Thyroid gland (tissue), 4 donors: ENCODE measurements around the gene VMP1.

Experiments
- CTCF ChIP-seq, 6 experiments: fragments of 200-600 bp in 3 of 6; fragments of 450-650 bp in 3 of 6; sonication (generic) in 3 of 6; IDR thresholded peaks; one replicate each; pipeline ENCODE4 v1.5.1; 2016 to 2019; ENCODE audit warnings: antibody characterized with exemption in 6 of 6, mild to moderate bottlenecking in 2 of 6, inconsistent platforms in 1 of 6, moderate library complexity in 1 of 6
- POLR2A ChIP-seq, 2 donors: fragments of 450-650 bp; IDR thresholded peaks; one replicate each; pipeline ENCODE4 v1.6.1; 2017; ENCODE audit warnings: antibody characterized with exemption in 2 of 2, mild to moderate bottlenecking in 2 of 2, moderate library complexity in 1 of 2

DNA sequence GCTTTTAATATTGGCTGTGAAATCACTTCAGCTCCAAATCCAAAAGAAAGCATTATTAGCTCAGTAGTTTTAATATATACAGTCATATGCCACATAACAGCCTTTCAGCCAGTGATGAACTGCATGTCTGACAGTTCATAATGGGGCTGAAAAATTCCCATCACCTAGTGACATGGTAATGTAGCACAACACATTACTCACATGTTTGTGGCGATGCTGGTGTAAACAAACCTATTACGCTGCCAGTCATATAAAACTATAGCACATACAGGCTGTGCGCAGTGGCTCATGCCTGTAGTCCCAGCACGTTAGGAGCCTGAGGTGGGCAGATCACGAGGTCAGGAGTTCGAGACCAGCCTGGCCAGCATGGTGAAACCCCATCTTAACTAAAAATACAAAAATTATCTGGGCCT, 93.1 kb downstream of the VMP1 start:
- TF ChIP-seq CTCF (IDR thresholded peaks at IDR 0.05): no peak
- no peak for TF ChIP-seq POLR2A (IDR thresholded peaks at IDR 0.05)
